Measurements from ENCODE around the gene CORO7. TPM values are rescaled to one million over a fixed set of nuclear protein-coding genes. Genes with fewer than 3 reads are reported as not detected.

Gene CORO7
- polyA plus RNA-seq, 2 of the 4 experiments (the other 2 are of a cell fraction) = 6.0 to 11.9 TPM

DNA sequence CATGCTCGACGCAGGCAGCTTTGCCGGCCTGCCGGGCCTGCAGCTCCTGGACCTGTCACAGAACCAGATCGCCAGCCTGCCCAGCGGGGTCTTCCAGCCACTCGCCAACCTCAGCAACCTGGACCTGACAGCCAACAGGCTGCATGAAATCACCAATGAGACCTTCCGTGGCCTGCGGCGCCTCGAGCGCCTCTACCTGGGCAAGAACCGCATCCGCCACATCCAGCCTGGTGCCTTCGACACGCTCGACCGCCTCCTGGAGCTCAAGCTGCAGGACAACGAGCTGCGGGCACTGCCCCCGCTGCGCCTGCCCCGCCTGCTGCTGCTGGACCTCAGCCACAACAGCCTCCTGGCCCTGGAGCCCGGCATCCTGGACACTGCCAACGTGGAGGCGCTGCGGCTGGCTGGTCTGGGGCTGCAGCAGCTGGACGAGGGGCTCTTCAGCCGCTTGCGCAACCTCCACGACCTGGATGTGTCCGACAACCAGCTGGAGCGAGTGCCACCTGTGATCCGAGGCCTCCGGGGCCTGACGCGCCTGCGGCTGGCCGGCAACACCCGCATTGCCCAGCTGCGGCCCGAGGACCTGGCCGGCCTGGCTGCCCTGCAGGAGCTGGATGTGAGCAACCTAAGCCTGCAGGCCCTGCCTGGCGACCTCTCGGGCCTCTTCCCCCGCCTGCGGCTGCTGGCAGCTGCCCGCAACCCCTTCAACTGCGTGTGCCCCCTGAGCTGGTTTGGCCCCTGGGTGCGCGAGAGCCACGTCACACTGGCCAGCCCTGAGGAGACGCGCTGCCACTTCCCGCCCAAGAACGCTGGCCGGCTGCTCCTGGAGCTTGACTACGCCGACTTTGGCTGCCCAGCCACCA, 35.1 kb downstream of the CORO7 start:
- no peak for ATAC-seq
- POLR2A ChIA-PET = no interaction called here
- peak in 1 of 2 experiments; percentile 52; a peak in 1 of 4 replicates for TF ChIP-seq CEBPB (IDR thresholded peaks at IDR 0.05)
- TF ChIP-seq NPAS2 (CRISPR knock-in tag; IDR thresholded peaks at IDR 0.05; ENCODE audit: borderline replicate concordance) = no peak

DNA sequence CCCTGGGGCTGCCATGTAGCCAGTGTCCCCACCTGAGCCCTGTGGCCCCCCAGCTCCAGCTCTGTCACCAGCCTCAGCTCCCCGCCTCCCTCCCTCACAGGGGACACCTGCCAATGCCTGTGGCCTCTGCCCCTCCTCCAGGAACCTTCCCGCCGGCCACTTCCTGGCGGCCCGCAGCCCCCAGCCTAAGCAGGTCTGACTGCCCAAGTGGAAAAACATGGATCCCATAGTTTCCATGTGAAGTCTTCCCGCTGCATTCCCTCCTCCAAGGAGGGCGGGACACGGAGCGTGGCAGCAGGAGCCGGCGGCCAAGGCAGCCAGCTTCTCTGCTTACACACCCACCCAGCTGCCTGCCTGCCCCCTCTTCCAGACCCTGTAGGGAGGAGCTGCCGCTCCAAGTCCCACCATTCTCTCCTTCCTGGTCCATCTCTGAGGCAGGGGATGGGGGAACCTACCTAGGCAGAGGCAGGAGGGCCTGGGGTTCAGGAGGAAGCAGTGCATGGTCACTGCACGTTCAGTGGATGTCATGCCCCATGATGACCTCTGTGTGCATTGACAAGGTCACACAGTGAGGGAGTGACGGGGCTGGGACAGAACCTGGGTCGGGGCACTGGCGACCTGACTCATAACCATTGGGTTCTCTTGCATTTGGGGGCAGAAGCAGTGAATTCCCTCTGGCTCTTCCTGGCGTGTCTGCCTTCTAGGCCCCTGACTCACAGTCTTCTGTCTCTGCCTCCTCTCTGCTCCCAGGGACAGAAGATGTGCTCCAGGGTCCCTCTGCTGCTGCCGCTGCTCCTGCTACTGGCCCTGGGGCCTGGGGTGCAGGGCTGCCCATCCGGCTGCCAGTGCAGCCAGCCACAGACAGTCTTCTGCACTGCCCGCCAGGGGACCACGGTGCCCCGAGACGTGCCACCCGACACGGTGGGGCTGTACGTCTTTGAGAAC, 36.0 kb downstream of the CORO7 start:
- FAIRE-seq = no peak
- POLR2A ChIA-PET = no interaction called here
- H3K4me1 ChIP-seq = peaks cover 37% of the 10 kb centered on the region

More for the DNA sequence above, 35.1 kb downstream of the CORO7 start:
- Histone ChIP-seq H3K9me3 (no peaks in the 10 kb centered on the region), H3K27ac (no peak overlapping the region), H3K4me1 (peaks cover 28% of the 10 kb centered on the region), H3K4me2 (no peak overlapping the region), H3K4me3 (no peak overlapping the region)
- DNase-seq (ENCODE audit: low read depth in 1 of 2, low spot score in 1 of 2) (no peak), FAIRE-seq (no peak)
- CTCF ChIA-PET = interaction anchor here (0.8 to 25.9 kb wide), 5 partner anchors 10 to 91 kb away, joined by 3 to 638 read pairs (median 3); no protein-coding TSS in a partner anchor
- 98% methylated on average over 24 of the region's 59 CpGs for WGBS (ENCODE audit: missing lambda C conversion rate)

DNA sequence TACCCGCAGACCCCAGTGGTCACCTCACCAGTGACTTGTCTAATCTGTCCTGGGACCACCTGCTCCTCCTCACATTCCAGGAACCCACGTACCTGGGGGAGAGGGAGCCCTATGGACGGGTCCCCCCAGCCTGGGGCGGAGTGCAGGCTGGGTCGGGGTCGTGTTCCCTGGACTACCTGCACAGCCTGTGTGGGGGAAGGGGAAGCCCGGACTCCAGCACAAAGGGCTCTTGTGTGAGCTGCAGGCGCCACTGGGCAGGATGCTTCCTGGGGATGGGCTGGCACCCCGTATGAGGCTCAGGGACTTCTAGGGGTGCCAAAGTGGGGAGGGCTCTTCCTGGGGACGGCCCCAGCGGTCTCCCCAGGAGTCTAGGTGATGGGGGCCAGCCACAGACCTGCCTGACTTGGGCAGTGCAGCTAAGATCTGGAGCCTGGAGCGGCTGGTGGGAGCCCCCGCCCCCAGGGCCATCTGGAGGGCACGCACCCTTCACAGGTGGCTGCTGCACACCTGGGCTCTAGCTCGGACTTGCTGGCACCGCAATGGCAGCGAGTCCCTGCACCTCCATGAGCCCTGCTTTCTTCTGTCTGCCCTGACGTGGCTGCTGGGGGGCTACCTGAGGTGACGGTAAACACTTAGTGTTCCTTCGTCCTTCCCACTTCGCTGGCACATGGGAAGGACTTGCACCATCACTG, 37.3 kb downstream of the CORO7 start:
- Histone ChIP-seq H3K4me3 (no peak overlapping the region), H3K9me3 (no peaks in the 10 kb centered on the region), H3K27ac (0 out of 6 replicates have a peak overlapping the region, but pooled peaks of 1 of the 2 experiments have one; percentile 10), H3K4me2 (no peak overlapping the region), H3K4me1 (peaks cover 50% of the 10 kb centered on the region)
- ATAC-seq = no peak
- no peak for FAIRE-seq
- ChIA-PET POLR2A (no interaction called here), CTCF (interaction anchor here (1.2 to 25.9 kb wide), 6 partner anchors 9 to 27 kb away, joined by 3 to 638 read pairs (median 12); no protein-coding TSS in a partner anchor)
- DNase-seq (ENCODE audit: low read depth in 1 of 2, low spot score in 1 of 2) = no peak
- 95% methylated on average over 12 of the region's 21 CpGs for WGBS (ENCODE audit: missing lambda C conversion rate)
- TF ChIP-seq MYC (IDR thresholded peaks at IDR 0.05; ENCODE audit: borderline replicate concordance, low read length) = no peak
- no peak for TF ChIP-seq RAD21 (conservative IDR thresholded peaks at IDR 0.05 in 1 of 2, IDR thresholded peaks at IDR 0.05 in 1 of 2)
- TF ChIP-seq NFE2L2 (conservative IDR thresholded peaks at IDR 0.05; ENCODE audit: low read length) = no peak
- no peak for TF ChIP-seq CEBPB (IDR thresholded peaks at IDR 0.05)
- TF ChIP-seq MAZ (IDR thresholded peaks at IDR 0.05; ENCODE audit: borderline replicate concordance, low read depth, low read length) = no peak
- no peak for TF ChIP-seq NR3C1 (IDR thresholded peaks at IDR 0.05)
- no peak for TF ChIP-seq TP53 (CRISPR knock-in tag; IDR thresholded peaks at IDR 0.05)

More for the DNA sequence above, 36.0 kb downstream of the CORO7 start:
- TF ChIP-seq KDM5A (IDR thresholded peaks at IDR 0.05) = no peak
- ATAC-seq = no peak
- no peak overlapping the region for H3K4me3 ChIP-seq
- DNase-seq (ENCODE audit: low read depth in 1 of 2, low spot score in 1 of 2) = no peak
- no peak overlapping the region for H3K4me2 ChIP-seq
- no peaks in the 10 kb centered on the region for H3K9me3 ChIP-seq
- WGBS (ENCODE audit: missing lambda C conversion rate) = 93% methylated on average over 14 of the region's 26 CpGs
- H3K27ac ChIP-seq = no peak overlapping the region
- CTCF ChIA-PET = interaction anchor here (1.2 to 25.9 kb wide), 4 partner anchors 8 to 25 kb away, joined by 3 to 638 read pairs (median 26); no protein-coding TSS in a partner anchor

DNA sequence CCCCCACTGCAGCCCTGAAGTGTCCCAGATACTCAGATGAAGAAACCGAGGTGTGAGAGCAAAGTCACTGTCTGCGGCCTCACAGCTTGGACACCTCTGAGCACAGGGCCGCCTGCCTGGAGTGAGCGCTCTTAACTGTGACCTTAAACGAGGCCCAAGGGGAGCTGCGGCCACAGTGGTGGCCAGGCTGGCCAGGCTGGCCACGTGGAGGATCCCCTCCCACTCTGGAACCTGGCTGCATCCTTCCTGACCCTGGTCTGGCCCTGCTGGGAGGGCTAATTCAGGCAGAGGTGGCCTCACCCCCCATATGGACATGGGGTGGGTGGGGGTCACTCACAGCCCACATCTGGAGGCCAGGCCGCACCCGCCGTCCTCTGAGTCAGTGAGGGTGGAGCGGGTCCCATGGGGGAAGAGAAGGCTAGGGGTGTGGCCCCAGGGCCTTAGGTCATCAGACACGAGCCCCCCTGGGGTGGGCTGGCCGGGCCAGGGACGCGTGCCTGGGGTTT, 38.2 kb downstream of the CORO7 start:
- Histone ChIP-seq H3K4me1 (peaks cover 59% of the 10 kb centered on the region), H3K9me3 (no peaks in the 10 kb centered on the region), H3K4me2 (no peak overlapping the region), H3K4me3 (no peak overlapping the region), H3K27ac (peak overlapping the region in 1 of 2 experiments; percentile 51; a peak in 1 of 6 replicates)
- CTCF ChIA-PET = interaction anchor here (0.7 to 25.9 kb wide), 9 partner anchors 9 to 68 kb away, joined by 3 to 638 read pairs (median 7); no protein-coding TSS in a partner anchor
- no peak for DNase-seq (ENCODE audit: low read depth in 1 of 2, low spot score in 1 of 2)
- no peak for TF ChIP-seq TP53 (CRISPR knock-in tag; IDR thresholded peaks at IDR 0.05)
- TF ChIP-seq EHMT2 (IDR thresholded peaks at IDR 0.05; ENCODE audit: low read depth) = no peak
- no peak for TF ChIP-seq TFCP2L1 (CRISPR knock-in tag; IDR thresholded peaks at IDR 0.05)
- no peak for TF ChIP-seq MAZ (IDR thresholded peaks at IDR 0.05; ENCODE audit: borderline replicate concordance, low read depth, low read length)
- TF ChIP-seq, protein P1, sequence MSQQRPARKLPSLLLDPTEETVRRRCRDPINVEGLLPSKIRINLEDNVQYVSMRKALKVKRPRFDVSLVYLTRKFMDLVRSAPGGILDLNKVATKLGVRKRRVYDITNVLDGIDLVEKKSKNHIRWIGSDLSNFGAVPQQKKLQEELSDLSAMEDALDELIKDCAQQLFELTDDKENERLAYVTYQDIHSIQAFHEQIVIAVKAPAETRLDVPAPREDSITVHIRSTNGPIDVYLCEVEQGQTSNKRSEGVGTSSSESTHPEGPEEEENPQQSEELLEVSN (IDR thresholded peaks at IDR 0.05; ENCODE audit: borderline replicate concordance, low read depth) = no peak
- no peak for TF ChIP-seq ZFP36 (IDR thresholded peaks at IDR 0.05; ENCODE audit: borderline replicate concordance, partially characterized antibody)
- TF ChIP-seq CHD2 (IDR thresholded peaks at IDR 0.05; ENCODE audit: low read length, partially characterized antibody) = no peak
- no peak for TF ChIP-seq ZC3H11A (IDR thresholded peaks at IDR 0.05)
- no peak for TF ChIP-seq ESRRA (IDR thresholded peaks at IDR 0.05; ENCODE audit: borderline replicate concordance, low read length)
- 82% methylated on average over 11 of the region's 15 CpGs for WGBS (ENCODE audit: missing lambda C conversion rate)
- no peak for FAIRE-seq
- ATAC-seq = no peak
- POLR2A ChIA-PET = no interaction called here

Measured in A549 (cell line).